ENCODE results near the gene SOCS3. TPM values are rescaled to one million over a fixed set of nuclear protein-coding genes. Genes with fewer than 3 reads are reported as not detected.

The SOCS3 gene
- total and polyA plus RNA-seq, 4 donors, result 65.8 to 545 (median 113) TPM

- TF ChIP-seq CTCF (IDR thresholded peaks at IDR 0.05; ENCODE audit: control extremely low read depth, extremely low read depth), result no peak
- peak; percentile 16 for ATAC-seq (ENCODE audit: insufficient read depth, low FRiP score)
- 1 to 2% methylated on average over 7 of the region's 7 CpGs for WGBS, 2 donors
- peak in 1 of 3 donors; percentile 56 for DNase-seq
- H3K27ac ChIP-seq (ENCODE audit: low read depth in 1 of 2, low read length in 1 of 2), result peak overlapping the region; percentile 87 to 100
- H3K4me3 ChIP-seq, result peak overlapping the region; percentile 98
- peaks cover 0 to 29% (median 6%) of the 10 kb centered on the region in 5 donors for H3K4me1 ChIP-seq (ENCODE audit: control insufficient read depth in 5 of 5, insufficient read depth in 5 of 5, low read length in 5 of 5)
- H3K9me3 ChIP-seq (ENCODE audit: control insufficient read depth in 4 of 4, insufficient read depth in 3 of 4, low read length in 3 of 4), result no peaks in the 10 kb centered on the region
- no peaks in the 10 kb centered on the region for H3K27me3 ChIP-seq (ENCODE audit: control insufficient read depth in 3 of 3, insufficient read depth in 3 of 3, low read length in 2 of 3)
- no peaks in the 10 kb centered on the region for H3K36me3 ChIP-seq (ENCODE audit: control insufficient read depth in 4 of 4, insufficient read depth in 4 of 4, low read length in 4 of 4)
- peak overlapping the region; percentile 54 to 68 for H3K9ac ChIP-seq (ENCODE audit: insufficient read depth in 1 of 2, low read length in 2 of 2)
Observed at GRCh38 chr17:78379131-78379491, 19.2 kb upstream of the SOCS3 start.

GRCh38 chr17:78378225-78379130, 18.6 kb upstream of the SOCS3 start, which contains the start of gene PGS1:
PGS1 (plus strand) TSS chr17:78378649; CDS start chr17:78378666, 17 bp downstream.
- 2% methylated on average over 86 to 89 of the region's 89 CpGs for WGBS, 2 donors
- Histone ChIP-seq H3K27ac (ENCODE audit: low read depth in 1 of 2, low read length in 1 of 2) (peak within 1 kb of the TSS; percentile 87 to 100), H3K9ac (ENCODE audit: insufficient read depth in 1 of 2, low read length in 2 of 2) (peak within 1 kb of the TSS; percentile 68 to 90), H3K27me3 (ENCODE audit: control insufficient read depth in 3 of 3, insufficient read depth in 3 of 3, low read length in 2 of 3) (no peaks in the 10 kb centered on the region), H3K9me3 (ENCODE audit: control insufficient read depth in 4 of 4, insufficient read depth in 3 of 4, low read length in 3 of 4) (no peaks in the 10 kb centered on the region), H3K36me3 (ENCODE audit: control insufficient read depth in 4 of 4, insufficient read depth in 4 of 4, low read length in 4 of 4) (no peaks in the 10 kb centered on the region), H3K4me1 (ENCODE audit: control insufficient read depth in 5 of 5, insufficient read depth in 5 of 5, low read length in 5 of 5) (peaks cover 0 to 26% (median 6%) of the 10 kb centered on the region in 5 donors), H3K4me3 (peak within 1 kb of the TSS; percentile 98)
- DNase-seq (peak; percentile 81 to 86 (median 81)), ATAC-seq (ENCODE audit: insufficient read depth, low FRiP score) (peak; percentile 58)
- TF ChIP-seq CTCF (IDR thresholded peaks at IDR 0.05; ENCODE audit: control extremely low read depth, extremely low read depth), result no peak

GRCh38 chr17:78377858-78378224, 18.0 kb upstream of the SOCS3 start:
- H3K36me3 ChIP-seq (ENCODE audit: control insufficient read depth in 4 of 4, insufficient read depth in 4 of 4, low read length in 4 of 4), result no peaks in the 10 kb centered on the region
- peak overlapping the region; percentile 68 to 90 for H3K9ac ChIP-seq (ENCODE audit: insufficient read depth in 1 of 2, low read length in 2 of 2)
- no peaks in the 10 kb centered on the region for H3K27me3 ChIP-seq (ENCODE audit: control insufficient read depth in 3 of 3, insufficient read depth in 3 of 3, low read length in 2 of 3)
- H3K9me3 ChIP-seq (ENCODE audit: control insufficient read depth in 4 of 4, insufficient read depth in 3 of 4, low read length in 3 of 4), result no peaks in the 10 kb centered on the region
- ATAC-seq (ENCODE audit: insufficient read depth, low FRiP score), result no peak
- peak overlapping the region; percentile 98 for H3K4me3 ChIP-seq
- no peak for TF ChIP-seq CTCF (IDR thresholded peaks at IDR 0.05; ENCODE audit: control extremely low read depth, extremely low read depth)
- H3K27ac ChIP-seq (ENCODE audit: low read depth in 1 of 2, low read length in 1 of 2), result peak overlapping the region; percentile 87 to 100
- WGBS, 2 donors, result 50 to 56% methylated on average over 14 of the region's 14 CpGs
- peaks cover 0 to 26% (median 6%) of the 10 kb centered on the region in 5 donors for H3K4me1 ChIP-seq (ENCODE audit: control insufficient read depth in 5 of 5, insufficient read depth in 5 of 5, low read length in 5 of 5)
- DNase-seq, result no peak

All from lung (tissue), 12 donors.